ENCODE data around the gene ZIC2. TPM values are rescaled to one million over a fixed set of nuclear protein-coding genes. Genes with fewer than 3 reads are reported as not detected.

The ZIC2 gene
- total and polyA plus RNA-seq, 2 of the 8 experiments (the other 6 are each of a cell fraction or from before 2014, with no cell fraction given): 53.2 to 372 TPM

DNA sequence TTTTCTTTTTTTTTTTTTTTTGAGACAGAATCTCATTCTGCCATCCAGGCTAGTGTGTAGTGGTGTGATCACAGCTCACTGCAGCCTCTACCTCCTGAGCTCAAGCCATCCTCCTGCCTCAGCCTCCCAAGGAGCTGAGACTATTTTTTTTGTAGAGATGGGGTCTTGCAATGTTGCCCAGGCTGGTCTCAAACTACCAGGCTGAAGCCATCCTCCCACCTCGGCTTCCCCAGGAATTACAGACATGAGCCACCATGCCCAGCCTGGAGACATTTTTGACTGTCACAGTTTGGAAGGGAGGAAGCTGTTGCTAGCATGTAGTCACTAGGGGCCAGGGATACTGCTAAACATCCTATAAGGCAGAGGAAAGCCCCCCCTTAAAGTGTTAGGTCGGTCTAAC is 33.9 kb upstream of the ZIC2 start (continued):
- TF ChIP-seq, protein P1, sequence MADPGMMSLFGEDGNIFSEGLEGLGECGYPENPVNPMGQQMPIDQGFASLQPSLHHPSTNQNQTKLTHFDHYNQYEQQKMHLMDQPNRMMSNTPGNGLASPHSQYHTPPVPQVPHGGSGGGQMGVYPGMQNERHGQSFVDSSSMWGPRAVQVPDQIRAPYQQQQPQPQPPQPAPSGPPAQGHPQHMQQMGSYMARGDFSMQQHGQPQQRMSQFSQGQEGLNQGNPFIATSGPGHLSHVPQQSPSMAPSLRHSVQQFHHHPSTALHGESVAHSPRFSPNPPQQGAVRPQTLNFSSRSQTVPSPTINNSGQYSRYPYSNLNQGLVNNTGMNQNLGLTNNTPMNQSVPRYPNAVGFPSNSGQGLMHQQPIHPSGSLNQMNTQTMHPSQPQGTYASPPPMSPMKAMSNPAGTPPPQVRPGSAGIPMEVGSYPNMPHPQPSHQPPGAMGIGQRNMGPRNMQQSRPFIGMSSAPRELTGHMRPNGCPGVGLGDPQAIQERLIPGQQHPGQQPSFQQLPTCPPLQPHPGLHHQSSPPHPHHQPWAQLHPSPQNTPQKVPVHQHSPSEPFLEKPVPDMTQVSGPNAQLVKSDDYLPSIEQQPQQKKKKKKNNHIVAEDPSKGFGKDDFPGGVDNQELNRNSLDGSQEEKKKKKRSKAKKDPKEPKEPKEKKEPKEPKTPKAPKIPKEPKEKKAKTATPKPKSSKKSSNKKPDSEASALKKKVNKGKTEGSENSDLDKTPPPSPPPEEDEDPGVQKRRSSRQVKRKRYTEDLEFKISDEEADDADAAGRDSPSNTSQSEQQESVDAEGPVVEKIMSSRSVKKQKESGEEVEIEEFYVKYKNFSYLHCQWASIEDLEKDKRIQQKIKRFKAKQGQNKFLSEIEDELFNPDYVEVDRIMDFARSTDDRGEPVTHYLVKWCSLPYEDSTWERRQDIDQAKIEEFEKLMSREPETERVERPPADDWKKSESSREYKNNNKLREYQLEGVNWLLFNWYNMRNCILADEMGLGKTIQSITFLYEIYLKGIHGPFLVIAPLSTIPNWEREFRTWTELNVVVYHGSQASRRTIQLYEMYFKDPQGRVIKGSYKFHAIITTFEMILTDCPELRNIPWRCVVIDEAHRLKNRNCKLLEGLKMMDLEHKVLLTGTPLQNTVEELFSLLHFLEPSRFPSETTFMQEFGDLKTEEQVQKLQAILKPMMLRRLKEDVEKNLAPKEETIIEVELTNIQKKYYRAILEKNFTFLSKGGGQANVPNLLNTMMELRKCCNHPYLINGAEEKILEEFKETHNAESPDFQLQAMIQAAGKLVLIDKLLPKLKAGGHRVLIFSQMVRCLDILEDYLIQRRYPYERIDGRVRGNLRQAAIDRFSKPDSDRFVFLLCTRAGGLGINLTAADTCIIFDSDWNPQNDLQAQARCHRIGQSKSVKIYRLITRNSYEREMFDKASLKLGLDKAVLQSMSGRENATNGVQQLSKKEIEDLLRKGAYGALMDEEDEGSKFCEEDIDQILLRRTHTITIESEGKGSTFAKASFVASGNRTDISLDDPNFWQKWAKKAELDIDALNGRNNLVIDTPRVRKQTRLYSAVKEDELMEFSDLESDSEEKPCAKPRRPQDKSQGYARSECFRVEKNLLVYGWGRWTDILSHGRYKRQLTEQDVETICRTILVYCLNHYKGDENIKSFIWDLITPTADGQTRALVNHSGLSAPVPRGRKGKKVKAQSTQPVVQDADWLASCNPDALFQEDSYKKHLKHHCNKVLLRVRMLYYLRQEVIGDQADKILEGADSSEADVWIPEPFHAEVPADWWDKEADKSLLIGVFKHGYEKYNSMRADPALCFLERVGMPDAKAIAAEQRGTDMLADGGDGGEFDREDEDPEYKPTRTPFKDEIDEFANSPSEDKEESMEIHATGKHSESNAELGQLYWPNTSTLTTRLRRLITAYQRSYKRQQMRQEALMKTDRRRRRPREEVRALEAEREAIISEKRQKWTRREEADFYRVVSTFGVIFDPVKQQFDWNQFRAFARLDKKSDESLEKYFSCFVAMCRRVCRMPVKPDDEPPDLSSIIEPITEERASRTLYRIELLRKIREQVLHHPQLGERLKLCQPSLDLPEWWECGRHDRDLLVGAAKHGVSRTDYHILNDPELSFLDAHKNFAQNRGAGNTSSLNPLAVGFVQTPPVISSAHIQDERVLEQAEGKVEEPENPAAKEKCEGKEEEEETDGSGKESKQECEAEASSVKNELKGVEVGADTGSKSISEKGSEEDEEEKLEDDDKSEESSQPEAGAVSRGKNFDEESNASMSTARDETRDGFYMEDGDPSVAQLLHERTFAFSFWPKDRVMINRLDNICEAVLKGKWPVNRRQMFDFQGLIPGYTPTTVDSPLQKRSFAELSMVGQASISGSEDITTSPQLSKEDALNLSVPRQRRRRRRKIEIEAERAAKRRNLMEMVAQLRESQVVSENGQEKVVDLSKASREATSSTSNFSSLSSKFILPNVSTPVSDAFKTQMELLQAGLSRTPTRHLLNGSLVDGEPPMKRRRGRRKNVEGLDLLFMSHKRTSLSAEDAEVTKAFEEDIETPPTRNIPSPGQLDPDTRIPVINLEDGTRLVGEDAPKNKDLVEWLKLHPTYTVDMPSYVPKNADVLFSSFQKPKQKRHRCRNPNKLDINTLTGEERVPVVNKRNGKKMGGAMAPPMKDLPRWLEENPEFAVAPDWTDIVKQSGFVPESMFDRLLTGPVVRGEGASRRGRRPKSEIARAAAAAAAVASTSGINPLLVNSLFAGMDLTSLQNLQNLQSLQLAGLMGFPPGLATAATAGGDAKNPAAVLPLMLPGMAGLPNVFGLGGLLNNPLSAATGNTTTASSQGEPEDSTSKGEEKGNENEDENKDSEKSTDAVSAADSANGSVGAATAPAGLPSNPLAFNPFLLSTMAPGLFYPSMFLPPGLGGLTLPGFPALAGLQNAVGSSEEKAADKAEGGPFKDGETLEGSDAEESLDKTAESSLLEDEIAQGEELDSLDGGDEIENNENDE (IDR thresholded peaks at IDR 0.05; ENCODE audit: insufficient replicate concordance, low read length): no peak
- no peak for TF ChIP-seq CHD2 (IDR thresholded peaks at IDR 0.05; ENCODE audit: low read length)
- TF ChIP-seq, protein P2, sequence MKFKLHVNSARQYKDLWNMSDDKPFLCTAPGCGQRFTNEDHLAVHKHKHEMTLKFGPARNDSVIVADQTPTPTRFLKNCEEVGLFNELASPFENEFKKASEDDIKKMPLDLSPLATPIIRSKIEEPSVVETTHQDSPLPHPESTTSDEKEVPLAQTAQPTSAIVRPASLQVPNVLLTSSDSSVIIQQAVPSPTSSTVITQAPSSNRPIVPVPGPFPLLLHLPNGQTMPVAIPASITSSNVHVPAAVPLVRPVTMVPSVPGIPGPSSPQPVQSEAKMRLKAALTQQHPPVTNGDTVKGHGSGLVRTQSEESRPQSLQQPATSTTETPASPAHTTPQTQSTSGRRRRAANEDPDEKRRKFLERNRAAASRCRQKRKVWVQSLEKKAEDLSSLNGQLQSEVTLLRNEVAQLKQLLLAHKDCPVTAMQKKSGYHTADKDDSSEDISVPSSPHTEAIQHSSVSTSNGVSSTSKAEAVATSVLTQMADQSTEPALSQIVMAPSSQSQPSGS (IDR thresholded peaks at IDR 0.05; ENCODE audit: low read length): no peak
- no peak for TF ChIP-seq TAF1 (IDR thresholded peaks at IDR 0.05; ENCODE audit: low read depth, low read length)
- TF ChIP-seq TEAD4 (IDR thresholded peaks at IDR 0.05; ENCODE audit: low read depth, low read length): no peak
- no peak for TF ChIP-seq CREB1 (IDR thresholded peaks at IDR 0.05)
- TF ChIP-seq TBP (IDR thresholded peaks at IDR 0.05; ENCODE audit: low read depth, low read length): no peak
